Measurements from ENCODE around the gene CCBE1.

Gene CCBE1

DNA sequence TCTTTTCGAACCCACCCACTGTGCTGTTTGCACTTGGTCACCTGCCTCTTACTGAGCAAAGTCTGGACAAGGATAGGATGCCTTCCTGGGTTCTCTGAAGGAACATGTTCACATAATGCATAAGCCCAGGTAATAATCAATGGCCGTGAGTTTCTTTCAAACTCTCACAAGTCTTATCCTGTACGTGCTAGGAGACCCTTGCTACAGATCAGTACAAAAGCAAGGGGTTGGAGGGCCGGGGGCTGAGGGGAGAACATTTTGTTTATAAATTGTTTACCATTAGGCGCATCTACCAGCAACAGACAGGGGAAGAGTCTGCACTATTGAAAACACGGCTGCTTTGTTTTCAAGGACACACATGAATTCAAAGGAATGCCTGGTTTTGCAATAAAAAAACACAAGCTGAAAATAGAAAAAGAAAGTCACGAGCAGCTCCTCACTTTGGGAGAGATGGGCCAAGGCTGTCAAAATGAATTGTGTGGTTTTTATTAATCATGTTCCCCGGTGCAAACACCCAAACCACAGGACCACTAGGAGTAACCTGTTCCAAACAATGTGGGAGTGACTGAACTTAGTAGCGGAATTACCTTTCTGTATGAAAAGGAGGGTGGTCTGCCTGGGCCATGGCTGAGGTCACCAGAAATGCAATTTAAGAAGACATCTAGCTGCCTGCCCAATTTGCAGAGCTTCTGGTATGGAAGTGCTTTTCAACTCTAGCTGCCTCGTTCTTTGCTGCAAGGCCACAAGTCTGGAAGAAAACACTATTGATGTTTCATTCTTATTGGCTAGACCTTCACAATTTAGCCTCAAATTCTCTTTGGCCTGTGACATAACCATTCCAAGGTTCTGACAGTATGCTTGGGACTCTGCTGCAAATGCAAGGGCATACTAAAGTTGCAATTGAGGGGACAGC is 73.5 kb downstream of the CCBE1 start:
- TF ChIP-seq, protein P1, sequence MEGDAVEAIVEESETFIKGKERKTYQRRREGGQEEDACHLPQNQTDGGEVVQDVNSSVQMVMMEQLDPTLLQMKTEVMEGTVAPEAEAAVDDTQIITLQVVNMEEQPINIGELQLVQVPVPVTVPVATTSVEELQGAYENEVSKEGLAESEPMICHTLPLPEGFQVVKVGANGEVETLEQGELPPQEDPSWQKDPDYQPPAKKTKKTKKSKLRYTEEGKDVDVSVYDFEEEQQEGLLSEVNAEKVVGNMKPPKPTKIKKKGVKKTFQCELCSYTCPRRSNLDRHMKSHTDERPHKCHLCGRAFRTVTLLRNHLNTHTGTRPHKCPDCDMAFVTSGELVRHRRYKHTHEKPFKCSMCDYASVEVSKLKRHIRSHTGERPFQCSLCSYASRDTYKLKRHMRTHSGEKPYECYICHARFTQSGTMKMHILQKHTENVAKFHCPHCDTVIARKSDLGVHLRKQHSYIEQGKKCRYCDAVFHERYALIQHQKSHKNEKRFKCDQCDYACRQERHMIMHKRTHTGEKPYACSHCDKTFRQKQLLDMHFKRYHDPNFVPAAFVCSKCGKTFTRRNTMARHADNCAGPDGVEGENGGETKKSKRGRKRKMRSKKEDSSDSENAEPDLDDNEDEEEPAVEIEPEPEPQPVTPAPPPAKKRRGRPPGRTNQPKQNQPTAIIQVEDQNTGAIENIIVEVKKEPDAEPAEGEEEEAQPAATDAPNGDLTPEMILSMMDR (IDR thresholded peaks at IDR 0.05; ENCODE audit: low read length, missing control alignments): no peak
- no peak overlapping the region for H3K4me3 ChIP-seq (replicated peaks; ENCODE audit: low read depth, low read length)
- DNase-seq (ENCODE audit: low read depth): peak; percentile 77

GRCh38 chr18:59621027-59621426 is 76.2 kb downstream of the CCBE1 start:
- peak; percentile 41 for DNase-seq (ENCODE audit: low read depth)
- no peak overlapping the region for H3K4me3 ChIP-seq (replicated peaks; ENCODE audit: low read depth, low read length)
- TF ChIP-seq, protein P1 (IDR thresholded peaks at IDR 0.05; ENCODE audit: low read length, missing control alignments): no peak

GRCh38 chr18:59620381-59620780 is 76.8 kb downstream of the CCBE1 start:
- DNase-seq (ENCODE audit: low read depth): no peak
- no peak overlapping the region for H3K4me3 ChIP-seq (replicated peaks; ENCODE audit: low read depth, low read length)
- TF ChIP-seq, protein P1 (IDR thresholded peaks at IDR 0.05; ENCODE audit: low read length, missing control alignments): no peak

DNA sequence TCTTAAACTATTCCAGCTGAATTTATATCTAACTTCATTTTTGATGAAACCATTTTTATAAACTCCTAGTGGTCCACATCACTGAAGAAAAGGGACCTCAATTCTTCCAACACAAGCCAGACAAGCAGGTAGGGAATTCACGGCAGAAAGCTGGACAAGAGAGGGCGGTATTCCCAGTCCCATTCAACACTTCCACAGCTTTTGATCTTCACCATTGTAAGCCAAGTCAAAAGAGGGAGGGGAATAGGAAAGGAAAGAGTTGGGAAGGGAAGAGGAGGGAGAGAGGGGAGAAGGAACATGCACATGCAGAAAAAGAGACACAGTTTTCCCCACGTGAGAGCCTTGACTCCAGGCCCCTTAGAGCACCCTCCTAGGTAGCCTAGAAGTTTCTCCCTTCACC is 77.4 kb downstream of the CCBE1 start:
- no peak overlapping the region for H3K4me3 ChIP-seq (replicated peaks; ENCODE audit: low read depth, low read length)
- no peak for DNase-seq (ENCODE audit: low read depth)
- TF ChIP-seq, protein P1 (IDR thresholded peaks at IDR 0.05; ENCODE audit: low read length, missing control alignments): no peak

GRCh38 chr18:59617468-59617932 is 79.7 kb downstream of the CCBE1 start:
- TF ChIP-seq, protein P1 (IDR thresholded peaks at IDR 0.05; ENCODE audit: low read length, missing control alignments): no peak
- peak; percentile 27 for DNase-seq (ENCODE audit: low read depth)

DNA sequence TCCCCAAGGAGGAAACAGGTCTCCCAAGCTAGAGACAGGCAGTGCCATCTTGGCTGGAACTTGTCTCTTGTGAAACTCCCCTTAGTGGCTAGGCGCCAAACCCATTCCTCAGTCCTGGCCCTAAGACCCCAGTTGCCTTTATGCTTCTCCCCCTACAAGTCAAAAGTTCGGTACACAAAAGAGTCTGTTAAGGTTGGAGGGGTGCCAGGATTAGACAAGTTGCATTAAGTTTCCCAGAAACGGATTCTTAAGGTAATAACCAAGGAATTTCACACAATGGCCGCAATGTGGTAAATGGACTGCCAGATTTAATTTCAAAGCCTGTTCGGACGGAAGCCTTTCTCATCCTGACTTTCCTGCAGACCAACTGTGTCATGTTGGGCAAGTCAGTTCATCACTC is 80.7 kb downstream of the CCBE1 start:
- no peak overlapping the region for H3K4me3 ChIP-seq (replicated peaks; ENCODE audit: low read depth, low read length)
- DNase-seq (ENCODE audit: low read depth): peak; percentile 37
- TF ChIP-seq, protein P1 (IDR thresholded peaks at IDR 0.05; ENCODE audit: low read length, missing control alignments): no peak

More at GRCh38 chr18:59617468-59617932, 79.7 kb downstream of the CCBE1 start:
- no peak overlapping the region for H3K4me3 ChIP-seq (replicated peaks; ENCODE audit: low read depth, low read length)

Measured in fibroblast of pulmonary artery (primary cell).